ENCODE data around the gene FAM3B. TPM values are rescaled to one million over a fixed set of nuclear protein-coding genes. Genes with fewer than 3 reads are reported as not detected.
"Not testable (repeated sequence)": the region's sequence is repeated elsewhere in the genome, so short reads cannot be mapped to it uniquely, and the experiment has no call there.

The FAM3B gene
- polyA plus RNA-seq, 3 donors: 0.15 TPM; not detected in 2

GRCh38 chr21:41307219-41307618 is 9.4 kb upstream of the FAM3B start:
- H3K27ac Mint-ChIP-seq: no peak overlapping the region
- no peak for DNase-seq
- peaks cover 3 to 16% (median 13%) of the 10 kb centered on the region in 7 donors for H3K9me3 Mint-ChIP-seq
- no peak overlapping the region for H3K4me3 Mint-ChIP-seq
- H3K4me3 ChIP-seq (replicated peaks in 1 of 3; ENCODE audit: low read depth in 2 of 3, low read length in 3 of 3): no peak overlapping the region
- peaks cover 2 to 17% (median 15%) of the 10 kb centered on the region in 3 donors for H3K27me3 Mint-ChIP-seq (ENCODE audit: low read depth in 3 of 3)
- intact Hi-C loops (cut with micrococcal nuclease): no loop called here
- H4K20me1 ChIP-seq (ENCODE audit: insufficient read depth, low read length): no peaks in the 10 kb centered on the region
- no peak for TF ChIP-seq CTCF (IDR thresholded peaks at IDR 0.05)
- H3K4me2 ChIP-seq (replicated peaks; ENCODE audit: extremely low read depth, low read length, poor library complexity, severe bottlenecking): no peak overlapping the region
- H3K9ac ChIP-seq (ENCODE audit: insufficient read depth, low read length, poor library complexity, severe bottlenecking): no peak overlapping the region
- H3K36me3 Mint-ChIP-seq: no peaks in the 10 kb centered on the region
- no peaks in the 10 kb centered on the region for H3K4me1 ChIP-seq (ENCODE audit: control insufficient read depth in 1 of 2, insufficient read depth in 2 of 2, low read length in 2 of 2)
- no peak overlapping the region for H2AFZ ChIP-seq (ENCODE audit: insufficient read depth, low read depth, low read length, poor library complexity, severe bottlenecking)
- no peaks in the 10 kb centered on the region for H3K79me2 ChIP-seq (ENCODE audit: insufficient read depth, low read length)
- no peak overlapping the region for H3K27ac ChIP-seq (ENCODE audit: low read depth in 1 of 2, low read length in 2 of 2)
- no peaks in the 10 kb centered on the region for H3K4me1 Mint-ChIP-seq
- no peaks in the 10 kb centered on the region for H3K36me3 ChIP-seq (replicated peaks in 1 of 2; ENCODE audit: control insufficient read depth in 1 of 2, insufficient read depth in 2 of 2, low read length in 2 of 2)
- peaks cover 11 to 15% of the 10 kb centered on the region in 2 donors for H3K9me3 ChIP-seq (replicated peaks in 1 of 2; ENCODE audit: control insufficient read depth in 1 of 2, insufficient read depth in 1 of 2, low read length in 2 of 2)
- peaks cover 0 to 2% of the 10 kb centered on the region in 2 donors for H3K27me3 ChIP-seq (ENCODE audit: control insufficient read depth in 2 of 2, insufficient read depth in 2 of 2, low read length in 2 of 2)

- H3K4me1 ChIP-seq (ENCODE audit: control insufficient read depth in 1 of 2, insufficient read depth in 2 of 2, low read length in 2 of 2); DNase-seq; intact Hi-C loops (cut with micrococcal nuclease); H3K4me1 Mint-ChIP-seq; H3K36me3 ChIP-seq (replicated peaks in 1 of 2; ENCODE audit: control insufficient read depth in 1 of 2, insufficient read depth in 2 of 2, low read length in 2 of 2); H3K27ac Mint-ChIP-seq; H4K20me1 ChIP-seq (ENCODE audit: insufficient read depth, low read length); H3K9me3 Mint-ChIP-seq; H3K27ac ChIP-seq (ENCODE audit: low read depth in 1 of 2, low read length in 2 of 2); H3K4me3 ChIP-seq (replicated peaks in 1 of 3; ENCODE audit: low read depth in 2 of 3, low read length in 3 of 3); H3K9ac ChIP-seq (ENCODE audit: insufficient read depth, low read length, poor library complexity, severe bottlenecking); H2AFZ ChIP-seq (ENCODE audit: insufficient read depth, low read depth, low read length, poor library complexity, severe bottlenecking); H3K36me3 Mint-ChIP-seq; H3K4me2 ChIP-seq (replicated peaks; ENCODE audit: extremely low read depth, low read length, poor library complexity, severe bottlenecking); H3K79me2 ChIP-seq (ENCODE audit: insufficient read depth, low read length); H3K4me3 Mint-ChIP-seq: not testable (repeated sequence)
- peaks cover 36 to 56% (median 37%) of the 10 kb centered on the region in 3 donors for H3K27me3 Mint-ChIP-seq (ENCODE audit: low read depth in 3 of 3)
- WGBS (ENCODE audit: insufficient coverage): no CpG with 5 or more reads among the region's 8 CpGs
- Histone ChIP-seq H3K9me3 (replicated peaks in 1 of 2; ENCODE audit: control insufficient read depth in 1 of 2, insufficient read depth in 1 of 2, low read length in 2 of 2) (peaks cover 0 to 15% of the 10 kb centered on the region in 2 donors), H3K27me3 (ENCODE audit: control insufficient read depth in 2 of 2, insufficient read depth in 2 of 2, low read length in 2 of 2) (peaks cover 23 to 35% of the 10 kb centered on the region in 2 donors)
Measured at GRCh38 chr21:41313285-41314164, 3.1 kb upstream of the FAM3B start.

Data from CD14-positive monocyte (primary cell).